Fibroblast of villous mesenchyme (primary cell): Measurements from ENCODE around the gene HOXB8. TPM values are rescaled to one million over a fixed set of nuclear protein-coding genes. Genes with fewer than 3 reads are reported as not detected.
A peak's percentile ranks its signal among the peaks of the same experiment; 100 is the strongest.

ENCODE experiments used
- DNase-seq: peaks from one replicate; pipeline ENCODE4 v3.0.0-alpha.2; 2010; ENCODE audit warnings: low read depth
- H3K4me3 ChIP-seq: 2 replicates; pipeline ENCODE4 v1.5.1; 2011; ENCODE audit warnings: low read depth, mild to moderate bottlenecking, low read length
- CTCF ChIP-seq: IDR thresholded peaks from 2 replicates; pipeline ENCODE4 v1.5.1; 2012; ENCODE audit warnings: low read depth, mild to moderate bottlenecking, low read length; ENCODE audit not compliant: insufficient read depth
- total RNA-seq: library from RNA; depleted of rRNA; stranded (reverse); fragments of >200 nt; gene quantifications from 2 replicates; pipeline ENCODE4 v1.2.3, GENCODE V29; 2012

Gene HOXB8
- total RNA-seq, 1 donor: not detected

GRCh38 chr17:48626245-48627117, 11.4 kb upstream of the HOXB8 start, which contains the start of gene HOXB9:
Gene HOXB9, minus strand, starts transcription at chr17:48626358. Its CDS starts 89 bp downstream, at chr17:48626269.
- peak within 1 kb of the TSS; percentile 19 for H3K4me3 ChIP-seq
- no peak for DNase-seq
- TF ChIP-seq CTCF: no peak

- peak overlapping the region; percentile 19 for H3K4me3 ChIP-seq
- DNase-seq: no peak
- no peak for TF ChIP-seq CTCF
These were observed 10.6 kb upstream of the HOXB8 start for GRCh38 chr17:48625495-48626244.

GRCh38 chr17:48624544-48625494, 9.7 kb upstream of the HOXB8 start:
- peak overlapping the region; percentile 19 for H3K4me3 ChIP-seq
- DNase-seq: no peak
- TF ChIP-seq CTCF: no peak

- no peak for DNase-seq
- H3K4me3 ChIP-seq: no peak overlapping the region
- no peak for TF ChIP-seq CTCF
These were observed 9.0 kb upstream of the HOXB8 start for GRCh38 chr17:48624118-48624517.

- no peak overlapping the region for H3K4me3 ChIP-seq
- no peak for DNase-seq
- TF ChIP-seq CTCF: no peak
These were observed 8.5 kb upstream of the HOXB8 start for GRCh38 chr17:48623583-48623982.

GRCh38 chr17:48622857-48623256, 7.8 kb upstream of the HOXB8 start:
- TF ChIP-seq CTCF: no peak
- DNase-seq: no peak
- no peak overlapping the region for H3K4me3 ChIP-seq
